ENCODE results near the gene FAXDC2.

FAXDC2 gene

GRCh38 chr5:154850255-154851062 lies at the start of gene FAXDC2:
FAXDC2 (minus strand) TSS chr5:154850603; CDS start chr5:154838178, 12,425 bp downstream.
- TF ChIP-seq CTCF (conservative IDR thresholded peaks at IDR 0.05; ENCODE audit: control insufficient read depth, insufficient read depth, low read depth, low read length): no peak
- H3K4me3 ChIP-seq (ENCODE audit: control insufficient read depth, low read depth, low read length): peak within 1 kb of the TSS; percentile 59
- DNase-seq (ENCODE audit: low read depth): peak; percentile 86

- DNase-seq (ENCODE audit: low read depth): no peak
- no peak overlapping the region for H3K4me3 ChIP-seq (ENCODE audit: control insufficient read depth, low read depth, low read length)
- no peak for TF ChIP-seq CTCF (conservative IDR thresholded peaks at IDR 0.05; ENCODE audit: control insufficient read depth, insufficient read depth, low read depth, low read length)
These were observed 49.7 kb upstream of the FAXDC2 start for GRCh38 chr5:154900066-154900465.

GRCh38 chr5:154899151-154899816 lies 48.9 kb upstream of the FAXDC2 start:
- no peak overlapping the region for H3K4me3 ChIP-seq (ENCODE audit: control insufficient read depth, low read depth, low read length)
- no peak for TF ChIP-seq CTCF (conservative IDR thresholded peaks at IDR 0.05; ENCODE audit: control insufficient read depth, insufficient read depth, low read depth, low read length)
- peak; percentile 20 for DNase-seq (ENCODE audit: low read depth)

- DNase-seq (ENCODE audit: low read depth): peak; percentile 17
- H3K4me3 ChIP-seq (ENCODE audit: control insufficient read depth, low read depth, low read length): no peak overlapping the region
- no peak for TF ChIP-seq CTCF (conservative IDR thresholded peaks at IDR 0.05; ENCODE audit: control insufficient read depth, insufficient read depth, low read depth, low read length)
These were observed 47.8 kb upstream of the FAXDC2 start for GRCh38 chr5:154898210-154898609.

GRCh38 chr5:154896562-154897165 lies 46.3 kb upstream of the FAXDC2 start:
- TF ChIP-seq CTCF (conservative IDR thresholded peaks at IDR 0.05; ENCODE audit: control insufficient read depth, insufficient read depth, low read depth, low read length): no peak
- DNase-seq (ENCODE audit: low read depth): no peak
- H3K4me3 ChIP-seq (ENCODE audit: control insufficient read depth, low read depth, low read length): no peak overlapping the region

- H3K4me3 ChIP-seq (ENCODE audit: control insufficient read depth, low read depth, low read length): no peak overlapping the region
- no peak for TF ChIP-seq CTCF (conservative IDR thresholded peaks at IDR 0.05; ENCODE audit: control insufficient read depth, insufficient read depth, low read depth, low read length)
- no peak for DNase-seq (ENCODE audit: low read depth)
These were observed 45.5 kb upstream of the FAXDC2 start for GRCh38 chr5:154895606-154896561.

Data from fibroblast of mammary gland (primary cell).